NCI-H446 treated with DMSO at 0.1 percent for 48 hours (cell line): ENCODE data around the gene WNK1.
"Not testable (repeated sequence)": the region's sequence is repeated elsewhere in the genome, so short reads cannot be mapped to it uniquely, and the experiment has no call there.

ENCODE experiments used
- DNase-seq: peaks from one replicate; lab custom pipeline; 2025; lab: John Stamatoyannopoulos, UW

WNK1 gene

GRCh38 chr12:779745-780734 lies 27.7 kb downstream of the WNK1 start:
- no peak for DNase-seq

GRCh38 chr12:780750-781379 lies 28.5 kb downstream of the WNK1 start:
- DNase-seq: no peak

GRCh38 chr12:785706-786105 lies 33.3 kb downstream of the WNK1 start:
- no peak for DNase-seq

- no peak for DNase-seq
These were observed 35.9 kb downstream of the WNK1 start for GRCh38 chr12:788288-788687.

GRCh38 chr12:788762-789161 lies 36.4 kb downstream of the WNK1 start:
- not testable (repeated sequence) for DNase-seq

- DNase-seq: no peak
These were observed 37.6 kb downstream of the WNK1 start for GRCh38 chr12:789852-790563.

GRCh38 chr12:790608-791007 lies 38.2 kb downstream of the WNK1 start:
- DNase-seq: no peak

GRCh38 chr12:793037-793436 lies 40.7 kb downstream of the WNK1 start:
- DNase-seq: no peak

- DNase-seq: no peak
These were observed 41.3 kb downstream of the WNK1 start for GRCh38 chr12:793711-794110.

- no peak for DNase-seq
These were observed 42.9 kb downstream of the WNK1 start for GRCh38 chr12:795305-795704.

- DNase-seq: no peak
These were observed 48.0 kb downstream of the WNK1 start for GRCh38 chr12:800401-800800.

GRCh38 chr12:802242-803120 lies 50.1 kb downstream of the WNK1 start:
- DNase-seq: no peak

GRCh38 chr12:805022-805632 lies 52.7 kb downstream of the WNK1 start:
- DNase-seq: no peak

GRCh38 chr12:806200-806791 lies 53.9 kb downstream of the WNK1 start:
- no peak for DNase-seq

- no peak for DNase-seq
These were observed 54.8 kb downstream of the WNK1 start for GRCh38 chr12:807041-807735.

- DNase-seq: no peak
These were observed 57.7 kb downstream of the WNK1 start for GRCh38 chr12:810116-810515.

GRCh38 chr12:810671-811415 lies 58.5 kb downstream of the WNK1 start:
- DNase-seq: no peak

- DNase-seq: no peak
These were observed 60.6 kb downstream of the WNK1 start for GRCh38 chr12:812950-813349.

- not testable (repeated sequence) for DNase-seq
These were observed 65.1 kb downstream of the WNK1 start for GRCh38 chr12:817456-817855.
